RWPE1 (cell line): Measurements from ENCODE around the gene ETV6.
"Not testable (repeated sequence)": the region's sequence is repeated elsewhere in the genome, so short reads cannot be mapped to it uniquely, and the experiment has no call there.

ENCODE experiments used
- CTCF ChIA-PET: fragments of 350-600 bp; sonication (Branson Sonifier 250); formaldehyde crosslinking; extraction: SDS; loops from one replicate; lab custom pipeline; 2021; lab: Yijun Ruan, JAX
- POLR2A ChIA-PET: fragments of 400-600 bp; formaldehyde crosslinking; extraction: SDS; loops from one replicate; lab custom pipeline; 2020; ENCODE audit warnings: antibody characterized with exemption; ENCODE audit not compliant: low non-redundant PET; lab: Yijun Ruan, JAX
- DNase-seq: peaks from one replicate; pipeline ENCODE4 v3.0.0; 2012; ENCODE audit warnings: low spot score
- H3K27ac ChIP-seq: fragments of 450-650 bp; 2 replicates; pipeline ENCODE4 v1.5.1; 2017
- TF ChIP-seq, protein P1 (sequence below): fragments of 450-650 bp; conservative IDR thresholded peaks from 2 replicates; pipeline ENCODE4 v1.5.1; 2017; ENCODE audit warnings: low read depth, mild to moderate bottlenecking

The ETV6 gene

DNA sequence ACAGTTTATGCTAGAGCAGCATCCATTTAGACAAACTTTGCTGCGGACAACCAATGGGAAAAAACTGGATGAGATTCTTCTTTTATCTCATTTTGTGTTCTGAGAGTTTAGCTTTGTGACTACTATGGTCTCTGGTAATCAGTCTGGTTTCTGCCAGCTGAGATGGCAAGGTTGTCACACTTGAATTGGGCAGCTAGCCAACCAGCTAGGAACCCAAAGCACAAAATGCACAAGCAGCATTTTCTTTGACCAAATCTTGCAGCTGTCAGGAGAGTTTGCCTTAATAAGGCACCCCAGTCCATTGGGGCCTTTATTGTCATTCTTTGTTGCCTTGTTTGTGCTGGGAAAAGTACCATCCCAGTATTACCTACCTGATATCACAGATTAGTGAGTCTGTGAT lies 34.0 kb upstream of the ETV6 start:
- H3K27ac ChIP-seq: no peak overlapping the region
- TF ChIP-seq, protein P1, sequence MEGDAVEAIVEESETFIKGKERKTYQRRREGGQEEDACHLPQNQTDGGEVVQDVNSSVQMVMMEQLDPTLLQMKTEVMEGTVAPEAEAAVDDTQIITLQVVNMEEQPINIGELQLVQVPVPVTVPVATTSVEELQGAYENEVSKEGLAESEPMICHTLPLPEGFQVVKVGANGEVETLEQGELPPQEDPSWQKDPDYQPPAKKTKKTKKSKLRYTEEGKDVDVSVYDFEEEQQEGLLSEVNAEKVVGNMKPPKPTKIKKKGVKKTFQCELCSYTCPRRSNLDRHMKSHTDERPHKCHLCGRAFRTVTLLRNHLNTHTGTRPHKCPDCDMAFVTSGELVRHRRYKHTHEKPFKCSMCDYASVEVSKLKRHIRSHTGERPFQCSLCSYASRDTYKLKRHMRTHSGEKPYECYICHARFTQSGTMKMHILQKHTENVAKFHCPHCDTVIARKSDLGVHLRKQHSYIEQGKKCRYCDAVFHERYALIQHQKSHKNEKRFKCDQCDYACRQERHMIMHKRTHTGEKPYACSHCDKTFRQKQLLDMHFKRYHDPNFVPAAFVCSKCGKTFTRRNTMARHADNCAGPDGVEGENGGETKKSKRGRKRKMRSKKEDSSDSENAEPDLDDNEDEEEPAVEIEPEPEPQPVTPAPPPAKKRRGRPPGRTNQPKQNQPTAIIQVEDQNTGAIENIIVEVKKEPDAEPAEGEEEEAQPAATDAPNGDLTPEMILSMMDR: no peak
- CTCF ChIA-PET: no interaction called here
- DNase-seq: no peak
- POLR2A ChIA-PET: no interaction called here

DNA sequence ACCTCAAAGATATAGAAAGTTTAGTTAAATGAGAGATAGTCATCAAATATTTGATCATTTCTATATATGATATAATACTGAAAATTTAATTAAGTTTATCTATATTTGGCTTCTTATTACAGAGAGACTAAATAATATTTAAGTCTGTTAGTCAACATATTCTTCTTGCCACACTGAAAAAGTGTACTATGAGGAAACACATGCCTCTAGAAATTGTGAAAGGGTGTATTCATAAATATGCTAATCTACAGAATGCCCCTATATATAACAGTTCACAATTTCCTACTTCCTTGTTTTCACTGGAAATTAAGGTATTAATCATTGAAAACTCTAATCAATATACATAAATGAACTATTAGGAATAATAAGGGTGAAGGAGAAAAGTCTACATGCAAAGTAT lies 31.4 kb upstream of the ETV6 start:
- no peak overlapping the region for H3K27ac ChIP-seq
- TF ChIP-seq, protein P1: no peak
- DNase-seq: no peak
- POLR2A ChIA-PET: no interaction called here
- CTCF ChIA-PET: interaction anchor here (0.7 kb wide), 1 partner anchor 37 kb away, joined by 3 read pairs; no protein-coding TSS in a partner anchor

DNA sequence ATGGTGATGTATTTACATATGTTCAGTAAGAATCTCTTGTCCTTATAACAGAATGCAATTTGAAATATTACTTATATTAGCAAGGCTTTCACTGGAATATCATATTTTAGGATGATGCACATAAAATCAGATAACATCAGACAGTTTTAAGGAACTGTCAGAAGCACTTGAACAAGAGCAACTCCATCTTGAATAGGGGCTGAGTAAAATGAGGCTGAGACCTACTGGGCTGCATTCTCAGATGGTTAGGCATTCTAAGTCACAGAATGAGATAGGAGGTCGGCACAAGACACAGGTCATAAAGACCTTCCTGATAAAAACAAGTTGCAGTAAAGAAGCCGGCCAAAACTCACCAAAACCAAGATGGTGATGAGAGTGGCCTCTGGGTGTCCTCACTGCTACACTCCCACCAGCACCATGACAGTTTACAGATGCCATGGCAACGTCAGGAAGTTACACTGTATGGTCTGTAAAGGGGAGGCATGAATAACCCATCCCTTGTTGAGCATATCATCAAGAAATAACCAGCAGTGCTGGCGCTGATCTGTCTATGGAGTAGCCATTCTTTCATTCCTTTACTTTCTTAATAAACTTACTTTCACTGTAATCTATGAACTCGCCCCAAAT lies 27.6 kb upstream of the ETV6 start:
- DNase-seq: no peak

DNA sequence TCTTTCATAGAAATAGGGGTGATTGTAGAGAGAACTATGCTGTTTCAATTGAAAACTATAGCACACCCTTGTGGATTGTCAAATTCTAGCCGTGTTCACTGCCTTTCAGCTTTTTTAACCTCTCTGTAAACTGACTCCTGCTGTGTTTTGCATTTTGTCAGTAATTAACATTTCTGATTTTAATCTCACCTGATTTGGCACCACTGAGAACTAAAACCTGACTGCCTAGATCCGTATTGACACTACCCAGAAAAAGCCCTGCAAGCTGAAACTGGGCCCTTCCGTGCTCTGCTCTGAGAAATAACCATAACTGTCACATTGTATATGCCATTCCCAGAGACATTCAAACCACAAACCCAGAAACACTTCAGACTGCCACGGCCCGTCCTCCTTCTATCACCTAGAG lies 26.6 kb upstream of the ETV6 start:
- POLR2A ChIA-PET: no interaction called here
- DNase-seq: no peak
- no peak overlapping the region for H3K27ac ChIP-seq
- TF ChIP-seq, protein P1: no peak
- CTCF ChIA-PET: interaction anchor here (0.5 to 1.9 kb wide), 4 partner anchors 68 to 1955 kb away, joined by 3 to 5 read pairs (median 4); no protein-coding TSS in a partner anchor

More for the DNA sequence above, 27.6 kb upstream of the ETV6 start:
- TF ChIP-seq, protein P1: no peak
- ChIA-PET CTCF (no interaction called here), POLR2A (no interaction called here)
- no peak overlapping the region for H3K27ac ChIP-seq

DNA sequence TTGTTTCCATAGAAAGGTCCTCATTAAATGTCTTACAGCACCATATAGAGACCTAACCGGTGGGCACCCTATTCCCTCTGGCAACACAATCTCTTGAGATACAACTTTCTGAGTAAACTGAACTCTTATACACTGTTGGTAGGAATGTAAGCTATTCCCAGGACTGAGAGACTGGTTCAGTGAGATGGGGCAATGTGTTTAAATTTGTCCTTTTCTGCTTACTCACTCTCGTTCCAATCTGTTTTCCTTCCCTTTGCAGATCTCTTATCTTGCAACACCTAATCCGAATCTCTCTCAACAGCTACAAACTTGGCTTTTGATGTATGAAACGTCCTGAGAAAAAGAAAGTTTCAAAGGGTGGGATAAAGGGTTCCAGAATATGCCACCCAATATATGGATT lies 26.1 kb upstream of the ETV6 start:
- ChIA-PET CTCF (interaction anchor here (0.6 to 1.9 kb wide), 3 partner anchors 68 to 114 kb away, joined by 4 to 5 read pairs (median 4); no protein-coding TSS in a partner anchor), POLR2A (no interaction called here)
- no peak for DNase-seq
- TF ChIP-seq, protein P1: no peak
- no peak overlapping the region for H3K27ac ChIP-seq

GRCh38 chr12:11624116-11624515 lies 25.4 kb upstream of the ETV6 start:
- TF ChIP-seq, protein P1: no peak
- no peak for DNase-seq
- CTCF ChIA-PET: interaction anchor here (1.9 kb wide), 1 partner anchor 69 kb away, joined by 5 read pairs; no protein-coding TSS in a partner anchor
- POLR2A ChIA-PET: no interaction called here
- no peak overlapping the region for H3K27ac ChIP-seq

DNA sequence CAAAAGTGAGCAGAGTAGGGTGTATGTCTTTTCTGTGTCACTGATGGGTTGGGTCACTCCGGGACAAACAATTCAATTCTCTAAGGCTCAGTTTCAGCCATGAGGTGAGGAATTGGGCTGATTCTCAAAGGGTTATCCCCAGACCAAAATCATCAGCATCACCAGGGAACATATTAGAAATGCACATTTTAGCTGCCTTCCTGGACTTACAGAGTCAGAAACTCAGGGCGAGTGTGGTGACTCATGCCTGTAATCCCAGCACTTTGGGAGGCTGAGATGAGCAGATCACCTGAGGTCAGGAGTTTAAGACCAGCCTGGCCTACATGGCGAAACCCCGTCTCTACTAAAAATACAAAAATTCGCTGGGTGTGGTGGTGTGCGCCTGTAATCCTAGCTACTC lies 21.8 kb upstream of the ETV6 start:
- H3K27ac ChIP-seq, DNase-seq, POLR2A ChIA-PET, CTCF ChIA-PET: not testable (repeated sequence)
